Cardiac muscle cell (in vitro differentiated cells and primary cell): Measurements from ENCODE around the gene GRM4. TPM values are rescaled to one million over a fixed set of nuclear protein-coding genes. Genes with fewer than 3 reads are reported as not detected.

Experiments used
- DNase-seq, 2 donors: peaks; one replicate each; pipeline versions ENCODE4 v3.0.0 to v3.0.0-alpha.2; 2010 to 2017; ENCODE audit warnings: low read depth in 1 of 2, low spot score in 1 of 2
- H3K27ac ChIP-seq: fragments of 200-600 bp; sonication (generic); 2 replicates; pipeline ENCODE4 v1.5.1; 2016
- H3K27me3 ChIP-seq: fragments of 200-600 bp; sonication (generic); 2 replicates; pipeline ENCODE4 v1.6.0; 2016; ENCODE audit warnings: control low read depth
- H3K36me3 ChIP-seq: fragments of 200-600 bp; sonication (generic); 2 replicates; pipeline ENCODE4 v1.5.1; 2016; ENCODE audit warnings: control low read depth
- H3K4me1 ChIP-seq: fragments of 200-600 bp; sonication (generic); 2 replicates; pipeline ENCODE4 v1.8.1; 2017; ENCODE audit warnings: low read depth, mild to moderate bottlenecking, mixed run types
- H3K4me3 ChIP-seq: fragments of 200-600 bp; sonication (generic); 2 replicates; pipeline ENCODE4 v1.5.1; 2016; ENCODE audit warnings: mild to moderate bottlenecking
- H3K9me3 ChIP-seq: fragments of 200-600 bp; sonication (generic); 2 replicates; pipeline ENCODE4 v1.5.1; 2017; ENCODE audit warnings: low read depth, mild to moderate bottlenecking, control low read depth
- CTCF ChIP-seq: IDR thresholded peaks from 2 replicates; pipeline ENCODE4 v1.5.1; 2012; ENCODE audit warnings: low read depth, mild to moderate bottlenecking, low read length
- polyA plus RNA-seq: library from polyadenylated mRNA; unstranded; fragments of >200 nt; fragmentation: Nextera tagmentation; extraction: Ambion mirVana; gene quantifications from 2 replicates; pipeline ENCODE4 v1.2.1, GENCODE V29; 2016
- total RNA-seq: library from RNA; depleted of rRNA; stranded (reverse); fragments of >200 nt; gene quantifications from 2 replicates; pipeline ENCODE4 v1.2.3, GENCODE V29; 2016

Gene GRM4
- total and polyA plus RNA-seq, 2 experiments from 2014 or later: 0.31 to 0.42 TPM

- Histone ChIP-seq H3K36me3 (no peaks in the 10 kb centered on the region), H3K4me1 (no peaks in the 10 kb centered on the region), H3K4me3 (no peak overlapping the region), H3K9me3 (no peaks in the 10 kb centered on the region), H3K27ac (no peak overlapping the region), H3K27me3 (peaks cover 3% of the 10 kb centered on the region)
- no peak for DNase-seq
- TF ChIP-seq CTCF: no peak
Measured at GRCh38 chr6:34114695-34115402, 31.0 kb downstream of the GRM4 start.

GRCh38 chr6:34113532-34113931, 32.4 kb downstream of the GRM4 start:
- no peaks in the 10 kb centered on the region for H3K9me3 ChIP-seq
- no peak for TF ChIP-seq CTCF
- no peak for DNase-seq
- H3K36me3 ChIP-seq: no peaks in the 10 kb centered on the region
- no peak overlapping the region for H3K4me3 ChIP-seq
- no peak overlapping the region for H3K27ac ChIP-seq
- H3K4me1 ChIP-seq: no peaks in the 10 kb centered on the region
- peaks cover 3% of the 10 kb centered on the region for H3K27me3 ChIP-seq

DNA sequence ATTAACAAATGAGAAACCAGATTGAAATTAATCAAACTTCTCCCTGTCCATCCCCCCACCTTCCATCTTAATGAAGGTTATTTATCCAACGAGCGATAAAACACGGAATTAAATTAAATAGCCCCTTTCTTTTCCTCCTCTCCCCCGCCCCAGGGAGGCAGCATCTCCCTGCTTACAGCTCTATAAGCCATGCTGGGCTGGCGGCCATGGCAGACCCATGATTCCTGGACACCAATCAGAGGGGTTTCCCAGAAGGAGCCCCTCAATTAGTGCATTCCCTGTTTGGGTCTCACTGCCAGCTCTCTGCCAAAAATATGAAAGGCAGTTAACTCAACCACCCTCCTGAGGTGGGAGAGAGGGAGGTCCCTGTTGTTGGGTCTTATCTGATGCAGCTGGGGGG, 33.8 kb downstream of the GRM4 start:
- H3K4me1 ChIP-seq: no peaks in the 10 kb centered on the region
- H3K9me3 ChIP-seq: no peaks in the 10 kb centered on the region
- no peaks in the 10 kb centered on the region for H3K36me3 ChIP-seq
- H3K4me3 ChIP-seq: no peak overlapping the region
- peaks cover 3% of the 10 kb centered on the region for H3K27me3 ChIP-seq
- no peak for DNase-seq
- TF ChIP-seq CTCF: no peak
- no peak overlapping the region for H3K27ac ChIP-seq

DNA sequence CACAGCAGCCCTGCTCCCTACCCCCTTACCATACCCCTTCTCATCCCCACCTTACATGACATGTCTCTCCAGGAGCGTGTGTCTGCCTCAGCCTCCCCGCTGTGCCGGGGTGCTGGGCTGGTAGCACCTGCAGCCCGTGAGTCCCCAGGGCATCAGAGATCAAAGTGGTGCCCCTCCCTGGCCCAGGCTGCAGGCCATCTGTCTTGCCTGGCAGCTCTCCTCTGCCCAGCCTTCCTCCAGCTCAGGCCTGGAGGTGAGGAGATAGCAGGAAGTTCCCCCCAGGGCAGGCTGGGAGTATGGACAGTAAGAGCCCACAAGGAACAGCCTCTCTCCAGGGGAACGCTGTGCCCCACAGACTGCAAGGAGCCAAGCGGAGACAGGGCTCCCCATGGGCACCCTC, 35.3 kb downstream of the GRM4 start:
- H3K36me3 ChIP-seq: no peaks in the 10 kb centered on the region
- no peak overlapping the region for H3K27ac ChIP-seq
- H3K9me3 ChIP-seq: no peaks in the 10 kb centered on the region
- no peak for TF ChIP-seq CTCF
- H3K4me3 ChIP-seq: no peak overlapping the region
- no peaks in the 10 kb centered on the region for H3K4me1 ChIP-seq
- H3K27me3 ChIP-seq: no peaks in the 10 kb centered on the region
- no peak for DNase-seq

GRCh38 chr6:34108176-34108575, 37.7 kb downstream of the GRM4 start:
- Histone ChIP-seq H3K36me3 (no peaks in the 10 kb centered on the region), H3K27me3 (no peaks in the 10 kb centered on the region), H3K9me3 (no peaks in the 10 kb centered on the region), H3K4me1 (no peaks in the 10 kb centered on the region), H3K27ac (no peak overlapping the region), H3K4me3 (no peak overlapping the region)
- TF ChIP-seq CTCF: no peak
- DNase-seq: no peak
